Measurements from ENCODE around the gene PRAME.

GRCh38 chr22:22600531-22601261, 41.6 kb upstream of the PRAME start:
- TF ChIP-seq TAF1 (IDR thresholded peaks at IDR 0.05; ENCODE audit: low read depth), result no peak
- TF ChIP-seq REST (IDR thresholded peaks at IDR 0.05; ENCODE audit: low read depth), result no peak
- TF ChIP-seq TCF12 (IDR thresholded peaks at IDR 0.05; ENCODE audit: low read depth), result no peak
- no peak for TF ChIP-seq RAD21 (IDR thresholded peaks at IDR 0.05; ENCODE audit: low read depth)
- no peak for TF ChIP-seq CEBPB (IDR thresholded peaks at IDR 0.05)
- no peak for TF ChIP-seq FOXM1 (IDR thresholded peaks at IDR 0.05; ENCODE audit: borderline replicate concordance, low read depth)
- no peak for TF ChIP-seq MAX (IDR thresholded peaks at IDR 0.05)
- TF ChIP-seq YY1 (IDR thresholded peaks at IDR 0.05; ENCODE audit: low read depth), result no peak

Data from Ishikawa (cell line).